NCI-H2107 (cell line): Measurements from ENCODE around the gene XRCC4.
"Not testable (repeated sequence)": the region's sequence is repeated elsewhere in the genome, so short reads cannot be mapped to it uniquely, and the experiment has no call there.

ENCODE experiments used
- DNase-seq: peaks from one replicate; lab custom pipeline; 2025; lab: John Stamatoyannopoulos, UW

The XRCC4 gene

GRCh38 chr5:83118471-83118870 is 41.1 kb downstream of the XRCC4 start:
- no peak for DNase-seq

GRCh38 chr5:83118976-83119375 is 41.6 kb downstream of the XRCC4 start:
- DNase-seq, result no peak

- DNase-seq, result no peak
These were observed 47.2 kb downstream of the XRCC4 start for GRCh38 chr5:83124593-83124992.

GRCh38 chr5:83125560-83125959 is 48.2 kb downstream of the XRCC4 start:
- DNase-seq, result no peak

GRCh38 chr5:83126501-83126900 is 49.2 kb downstream of the XRCC4 start:
- DNase-seq, result no peak

- no peak for DNase-seq
These were observed 56.5 kb downstream of the XRCC4 start for GRCh38 chr5:83133797-83134196.

- DNase-seq, result no peak
These were observed 65.2 kb downstream of the XRCC4 start for GRCh38 chr5:83142526-83142925.

- DNase-seq, result no peak
These were observed 67.9 kb downstream of the XRCC4 start for GRCh38 chr5:83145241-83145640.

GRCh38 chr5:83145882-83146331 is 68.6 kb downstream of the XRCC4 start:
- DNase-seq, result no peak

- no peak for DNase-seq
These were observed 69.1 kb downstream of the XRCC4 start for GRCh38 chr5:83146441-83146840.

- no peak for DNase-seq
These were observed 70.2 kb downstream of the XRCC4 start for GRCh38 chr5:83147593-83147992.

GRCh38 chr5:83148370-83148769 is 71.0 kb downstream of the XRCC4 start:
- DNase-seq, result no peak

- DNase-seq, result no peak
These were observed 72.3 kb downstream of the XRCC4 start for GRCh38 chr5:83149671-83150070.

- DNase-seq, result no peak
These were observed 74.5 kb downstream of the XRCC4 start for GRCh38 chr5:83151821-83152220.

GRCh38 chr5:83152996-83153395 is 75.6 kb downstream of the XRCC4 start:
- not testable (repeated sequence) for DNase-seq

- DNase-seq, result no peak
These were observed 78.7 kb downstream of the XRCC4 start for GRCh38 chr5:83156001-83156400.

GRCh38 chr5:83157163-83157562 is 79.8 kb downstream of the XRCC4 start:
- no peak for DNase-seq

- no peak for DNase-seq
These were observed 85.3 kb downstream of the XRCC4 start for GRCh38 chr5:83162601-83163000.

GRCh38 chr5:83167538-83167937 is 90.2 kb downstream of the XRCC4 start:
- DNase-seq, result no peak

- DNase-seq, result no peak
These were observed 92.4 kb downstream of the XRCC4 start for GRCh38 chr5:83169571-83170337.

- DNase-seq, result no peak
These were observed 94.7 kb downstream of the XRCC4 start for GRCh38 chr5:83172011-83172410.

- no peak for DNase-seq
These were observed 95.3 kb downstream of the XRCC4 start for GRCh38 chr5:83172655-83173054.

- DNase-seq, result no peak
These were observed 96.5 kb downstream of the XRCC4 start for GRCh38 chr5:83173826-83174225.

GRCh38 chr5:83177803-83178202 is 100.5 kb downstream of the XRCC4 start:
- no peak for DNase-seq
